DND-41 (cell line): ENCODE measurements around the gene ITPR3.

ENCODE experiments used
- ATAC-seq: fragments of 200-7000 bp; cut with Tn5 transposase; 3 replicates; pipeline ENCODE4 v1.9.1; 2021; ENCODE audit warnings: low read depth; ENCODE audit not compliant: insufficient read depth
- DNase-seq: peaks from one replicate; pipeline ENCODE4 v3.0.0-alpha.2; 2020
- H2AFZ ChIP-seq: 2 replicates; pipeline ENCODE4 v1.6.0; 2012; ENCODE audit warnings: low read depth, low read length
- H3K27ac ChIP-seq: 2 replicates; pipeline ENCODE4 v1.5.1; 2012; ENCODE audit warnings: low read length, inconsistent platforms
- H3K27me3 ChIP-seq: fragments of 200-600 bp; sonication (generic); 2 replicates; pipeline ENCODE4 v1.6.0; 2012; ENCODE audit warnings: low read length, mild to moderate bottlenecking, inconsistent platforms; ENCODE audit not compliant: insufficient read depth, poor library complexity
- H3K36me3 ChIP-seq: 2 replicates; pipeline ENCODE4 v1.5.1; 2012; ENCODE audit warnings: low read length, inconsistent platforms; ENCODE audit not compliant: insufficient read depth
- H3K4me1 ChIP-seq: 2 replicates; pipeline ENCODE4 v1.5.1; 2012; ENCODE audit warnings: mild to moderate bottlenecking, low read length; ENCODE audit not compliant: insufficient read depth
- H3K4me2 ChIP-seq: 2 replicates; pipeline ENCODE4 v1.6.0; 2012; ENCODE audit warnings: mild to moderate bottlenecking, moderate library complexity, low read length, inconsistent platforms; ENCODE audit not compliant: insufficient read depth
- H3K4me3 ChIP-seq, 2 experiments: fragments of 200-600 bp in 1 of 2; shearing (Covaris generic) in 1 of 2; 2 replicates each; pipeline ENCODE4 v1.5.1; 2012 to 2016; ENCODE audit warnings: inconsistent platforms in 2 of 2, low read length in 2 of 2, mild to moderate bottlenecking in 2 of 2, low read depth in 1 of 2, moderate library complexity in 1 of 2
- H3K79me2 ChIP-seq: 2 replicates; pipeline ENCODE4 v1.6.0; 2012; ENCODE audit warnings: low read length, inconsistent platforms; ENCODE audit not compliant: insufficient read depth
- H3K9ac ChIP-seq: 2 replicates; pipeline ENCODE4 v1.6.0; 2012; ENCODE audit warnings: low read depth, mild to moderate bottlenecking, inconsistent platforms, low read length, moderate library complexity
- H3K9me3 ChIP-seq: 2 replicates; pipeline ENCODE4 v1.5.1; 2012; ENCODE audit warnings: low read length, moderate library complexity, mild to moderate bottlenecking, inconsistent platforms; ENCODE audit not compliant: insufficient read depth, severe bottlenecking
- H4K20me1 ChIP-seq: 2 replicates; pipeline ENCODE4 v1.6.0; 2012; ENCODE audit warnings: low read length; ENCODE audit not compliant: insufficient read depth
- CTCF ChIP-seq: IDR thresholded peaks from 2 replicates; pipeline ENCODE4 v1.5.1; 2012; ENCODE audit warnings: borderline replicate concordance, low read length, moderate library complexity, mild to moderate bottlenecking; ENCODE audit not compliant: poor library complexity, severe bottlenecking; ENCODE audit errors: extremely low read depth
- EZH2 ChIP-seq: IDR thresholded peaks from 3 replicates; pipeline ENCODE4 v1.6.1; 2012; ENCODE audit warnings: borderline replicate concordance, low read depth, mild to moderate bottlenecking, moderate library complexity, low read length, inconsistent platforms; ENCODE audit not compliant: severe bottlenecking

The ITPR3 gene

GRCh38 chr6:33727126-33727525, 106.0 kb downstream of the ITPR3 start:
- Histone ChIP-seq H4K20me1 (peaks cover 5% of the 10 kb centered on the region; the same call in 1 of the 2 replicates), H3K4me2 (no peak overlapping the region), H3K79me2 (no peaks in the 10 kb centered on the region), H2AFZ (no peak overlapping the region), H3K27me3 (peaks cover 36% of the 10 kb centered on the region), H3K9ac (no peak overlapping the region), H3K4me1 (no peaks in the 10 kb centered on the region), H3K4me3 (no peak overlapping the region), H3K27ac (no peak overlapping the region), H3K9me3 (no peaks in the 10 kb centered on the region), H3K36me3 (no peaks in the 10 kb centered on the region)
- no peak for TF ChIP-seq EZH2
- no peak for TF ChIP-seq CTCF
- DNase-seq (no peak), ATAC-seq (no peak)

- TF ChIP-seq EZH2 (no peak), CTCF (no peak)
- no peak for ATAC-seq
- Histone ChIP-seq H3K79me2 (no peaks in the 10 kb centered on the region), H2AFZ (no peak overlapping the region), H3K36me3 (no peaks in the 10 kb centered on the region), H3K4me1 (no peaks in the 10 kb centered on the region), H4K20me1 (peaks cover 5% of the 10 kb centered on the region; the same call in 1 of the 2 replicates), H3K9ac (no peak overlapping the region), H3K27ac (no peak overlapping the region), H3K4me3 (no peak overlapping the region), H3K27me3 (peaks cover 35% of the 10 kb centered on the region), H3K4me2 (no peak overlapping the region), H3K9me3 (no peaks in the 10 kb centered on the region)
- no peak for DNase-seq
These were observed 106.8 kb downstream of the ITPR3 start for GRCh38 chr6:33727932-33728331.

- no peaks in the 10 kb centered on the region for H3K36me3 ChIP-seq
- H3K4me3 ChIP-seq = no peak overlapping the region
- no peaks in the 10 kb centered on the region for H3K9me3 ChIP-seq
- TF ChIP-seq CTCF (no peak), EZH2 (no peak)
- H3K9ac ChIP-seq = no peak overlapping the region
- H3K4me1 ChIP-seq = no peaks in the 10 kb centered on the region
- no peak for ATAC-seq
- peaks cover 5% of the 10 kb centered on the region; the same call in 1 of the 2 replicates for H4K20me1 ChIP-seq
- no peak overlapping the region for H3K4me2 ChIP-seq
- H3K27ac ChIP-seq = no peak overlapping the region
- no peaks in the 10 kb centered on the region for H3K79me2 ChIP-seq
- H2AFZ ChIP-seq = no peak overlapping the region
- DNase-seq = no peak
- peaks cover 30% of the 10 kb centered on the region for H3K27me3 ChIP-seq
These were observed 107.3 kb downstream of the ITPR3 start for GRCh38 chr6:33728438-33728837.

- ATAC-seq (no peak), DNase-seq (no peak)
- H3K79me2 ChIP-seq = no peaks in the 10 kb centered on the region
- no peaks in the 10 kb centered on the region for H4K20me1 ChIP-seq
- H3K4me2 ChIP-seq = no peak overlapping the region
- H2AFZ ChIP-seq = no peak overlapping the region
- no peak overlapping the region for H3K9ac ChIP-seq
- H3K4me1 ChIP-seq = no peaks in the 10 kb centered on the region
- H3K9me3 ChIP-seq = no peaks in the 10 kb centered on the region
- peaks cover 24% of the 10 kb centered on the region for H3K27me3 ChIP-seq
- H3K27ac ChIP-seq = no peak overlapping the region
- H3K36me3 ChIP-seq = no peaks in the 10 kb centered on the region
- no peak for TF ChIP-seq EZH2
- TF ChIP-seq CTCF = no peak
- H3K4me3 ChIP-seq = no peak overlapping the region
These were observed 107.9 kb downstream of the ITPR3 start for GRCh38 chr6:33729059-33729458.
